Measurements from ENCODE around the gene NBEA.

Gene NBEA

GRCh38 chr13:35005051-35005450 lies 63.0 kb downstream of the NBEA start:
- no peak for TF ChIP-seq CTCF (IDR thresholded peaks at IDR 0.05; ENCODE audit: low read depth, low read length)
- DNase-seq (ENCODE audit: low read depth, low spot score): no peak
- in situ Hi-C loops (cut with HindIII; ENCODE audit: low sequenced_read_pairs): no loop called here
- H3K4me3 ChIP-seq (ENCODE audit: low read depth, low read length): no peak overlapping the region

GRCh38 chr13:35014606-35015213 lies 72.6 kb downstream of the NBEA start:
- no peak for TF ChIP-seq CTCF (IDR thresholded peaks at IDR 0.05; ENCODE audit: low read depth, low read length)
- H3K4me3 ChIP-seq (ENCODE audit: low read depth, low read length): no peak overlapping the region
- DNase-seq (ENCODE audit: low read depth, low spot score): no peak
- in situ Hi-C loops (cut with HindIII; ENCODE audit: low sequenced_read_pairs): no loop called here

GRCh38 chr13:35016362-35017112 lies 74.5 kb downstream of the NBEA start:
- no peak overlapping the region for H3K4me3 ChIP-seq (ENCODE audit: low read depth, low read length)
- in situ Hi-C loops (cut with HindIII; ENCODE audit: low sequenced_read_pairs): no loop called here
- TF ChIP-seq CTCF (IDR thresholded peaks at IDR 0.05; ENCODE audit: low read depth, low read length): no peak
- DNase-seq (ENCODE audit: low read depth, low spot score): no peak

- in situ Hi-C loops (cut with HindIII; ENCODE audit: low sequenced_read_pairs): no loop called here
- no peak for TF ChIP-seq CTCF (IDR thresholded peaks at IDR 0.05; ENCODE audit: low read depth, low read length)
- no peak overlapping the region for H3K4me3 ChIP-seq (ENCODE audit: low read depth, low read length)
- DNase-seq (ENCODE audit: low read depth, low spot score): no peak
Observed at GRCh38 chr13:35025314-35025713, 83.2 kb downstream of the NBEA start.

- no peak for DNase-seq (ENCODE audit: low read depth, low spot score)
- in situ Hi-C loops (cut with HindIII; ENCODE audit: low sequenced_read_pairs): no loop called here
Observed at GRCh38 chr13:35028338-35028867, 86.3 kb downstream of the NBEA start.

GRCh38 chr13:35039012-35039411 lies 96.9 kb downstream of the NBEA start:
- in situ Hi-C loops (cut with HindIII; ENCODE audit: low sequenced_read_pairs): no loop called here
- no peak for DNase-seq (ENCODE audit: low read depth, low spot score)
- no peak overlapping the region for H3K4me3 ChIP-seq (ENCODE audit: low read depth, low read length)
- TF ChIP-seq CTCF (IDR thresholded peaks at IDR 0.05; ENCODE audit: low read depth, low read length): no peak

More at GRCh38 chr13:35028338-35028867, 86.3 kb downstream of the NBEA start:
- no peak for TF ChIP-seq CTCF (IDR thresholded peaks at IDR 0.05; ENCODE audit: low read depth, low read length)
- H3K4me3 ChIP-seq (ENCODE audit: low read depth, low read length): no peak overlapping the region
